Measurements from ENCODE around the gene SCAMP4.

- TF ChIP-seq CTCF (IDR thresholded peaks at IDR 0.05) (no peak), POLR2A (IDR thresholded peaks at IDR 0.05; ENCODE audit: low read depth) (no peak), POLR2AphosphoS5 (IDR thresholded peaks at IDR 0.05) (no peak), EP300 (IDR thresholded peaks at IDR 0.05) (no peak)
Observed at GRCh38 chr19:1905863-1906375, 720 bp downstream of the SCAMP4 start.

Measured in esophagus muscularis mucosa (tissue), 4 donors.